ENCODE results near the gene MTCH1. TPM values are rescaled to one million over a fixed set of nuclear protein-coding genes. Genes with fewer than 3 reads are reported as not detected.

Gene MTCH1
- total RNA-seq, 1 experiment from 2014 or later, result 204 TPM

DNA sequence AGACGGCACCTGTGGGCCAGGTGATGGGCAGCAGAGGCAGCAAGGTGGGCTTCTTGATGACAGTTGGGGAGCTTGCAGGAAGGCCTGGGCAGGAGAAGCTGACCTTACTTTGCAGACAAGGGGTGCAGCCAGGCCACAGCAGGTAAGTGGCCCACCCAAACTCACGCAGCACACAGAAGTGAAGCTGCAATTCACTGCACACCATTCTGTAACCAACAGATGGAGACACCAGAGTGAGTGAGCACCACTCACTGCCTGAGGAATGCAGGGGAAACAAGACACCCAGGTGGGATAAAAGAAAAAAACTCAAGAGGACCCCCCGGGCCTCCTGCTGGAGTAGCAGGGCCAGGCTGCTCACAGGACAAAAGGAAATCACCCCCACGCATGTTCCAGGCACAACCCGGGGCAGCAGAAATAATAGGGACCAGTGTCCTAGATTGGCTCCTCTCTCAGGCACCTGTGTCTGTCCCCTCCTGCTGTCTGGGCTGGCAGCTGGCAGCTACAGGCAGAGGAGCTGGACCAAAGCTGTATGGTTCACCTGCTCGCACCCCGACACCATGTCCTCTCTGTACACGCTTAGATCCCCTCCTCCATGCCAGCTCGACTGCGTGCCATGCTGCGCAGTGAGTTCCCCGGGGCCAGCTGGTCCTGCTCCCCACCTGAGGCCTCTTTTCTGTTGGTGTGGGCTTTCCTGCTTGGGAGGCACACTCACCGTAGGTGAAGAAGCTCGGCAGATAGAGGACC, 4.9 kb downstream of the MTCH1 start:
- Mint-ChIP-seq H3K9me3 (no peaks in the 10 kb centered on the region), H3K4me3 (no peak overlapping the region), H3K4me1 (peaks cover 21% of the 10 kb centered on the region), H3K36me3 (peaks cover 21% of the 10 kb centered on the region), H3K27me3 (ENCODE audit: low read depth) (no peaks in the 10 kb centered on the region), H3K27ac (peak overlapping the region; percentile 62)
- DNase-seq (ENCODE audit: low spot score) (no peak), ATAC-seq (peak; percentile 40)
- POLR2A ChIA-PET, result interaction anchor here (2.3 kb wide), 1 partner anchor 37 kb away, joined by 6 read pairs; no protein-coding TSS in a partner anchor
- CTCF ChIA-PET, result interaction anchor here (0.6 to 4.9 kb wide), 10 partner anchors 15 to 345 kb away, joined by 3 to 63 read pairs (median 4); no protein-coding TSS in a partner anchor
- no peak for TF ChIP-seq ESRRA (CRISPR knock-in tag; IDR thresholded peaks at IDR 0.05; ENCODE audit: borderline replicate concordance)
- no peak for TF ChIP-seq ZNF232 (CRISPR knock-in tag; IDR thresholded peaks at IDR 0.05)
- TF ChIP-seq, protein P1, sequence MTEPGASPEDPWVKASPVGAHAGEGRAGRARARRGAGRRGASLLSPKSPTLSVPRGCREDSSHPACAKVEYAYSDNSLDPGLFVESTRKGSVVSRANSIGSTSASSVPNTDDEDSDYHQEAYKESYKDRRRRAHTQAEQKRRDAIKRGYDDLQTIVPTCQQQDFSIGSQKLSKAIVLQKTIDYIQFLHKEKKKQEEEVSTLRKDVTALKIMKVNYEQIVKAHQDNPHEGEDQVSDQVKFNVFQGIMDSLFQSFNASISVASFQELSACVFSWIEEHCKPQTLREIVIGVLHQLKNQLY (CRISPR knock-in tag; IDR thresholded peaks at IDR 0.05), result no peak
- TF ChIP-seq TP53 (CRISPR knock-in tag; IDR thresholded peaks at IDR 0.05), result no peak
- TF ChIP-seq, protein P2, sequence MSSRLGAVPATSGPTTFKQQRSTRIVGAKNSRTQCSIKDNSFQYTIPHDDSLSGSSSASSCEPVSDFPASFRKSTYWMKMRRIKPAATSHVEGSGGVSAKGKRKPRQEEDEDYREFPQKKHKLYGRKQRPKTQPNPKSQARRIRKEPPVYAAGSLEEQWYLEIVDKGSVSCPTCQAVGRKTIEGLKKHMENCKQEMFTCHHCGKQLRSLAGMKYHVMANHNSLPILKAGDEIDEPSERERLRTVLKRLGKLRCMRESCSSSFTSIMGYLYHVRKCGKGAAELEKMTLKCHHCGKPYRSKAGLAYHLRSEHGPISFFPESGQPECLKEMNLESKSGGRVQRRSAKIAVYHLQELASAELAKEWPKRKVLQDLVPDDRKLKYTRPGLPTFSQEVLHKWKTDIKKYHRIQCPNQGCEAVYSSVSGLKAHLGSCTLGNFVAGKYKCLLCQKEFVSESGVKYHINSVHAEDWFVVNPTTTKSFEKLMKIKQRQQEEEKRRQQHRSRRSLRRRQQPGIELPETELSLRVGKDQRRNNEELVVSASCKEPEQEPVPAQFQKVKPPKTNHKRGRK (CRISPR knock-in tag; IDR thresholded peaks at IDR 0.05; ENCODE audit: borderline replicate concordance), result no peak
- no peak for TF ChIP-seq ZNF317 (CRISPR knock-in tag; IDR thresholded peaks at IDR 0.05; ENCODE audit: borderline replicate concordance, low read depth)
- TF ChIP-seq TEAD1 (CRISPR knock-in tag; IDR thresholded peaks at IDR 0.05), result no peak
- no peak for TF ChIP-seq MYBL2 (CRISPR knock-in tag; IDR thresholded peaks at IDR 0.05)

DNA sequence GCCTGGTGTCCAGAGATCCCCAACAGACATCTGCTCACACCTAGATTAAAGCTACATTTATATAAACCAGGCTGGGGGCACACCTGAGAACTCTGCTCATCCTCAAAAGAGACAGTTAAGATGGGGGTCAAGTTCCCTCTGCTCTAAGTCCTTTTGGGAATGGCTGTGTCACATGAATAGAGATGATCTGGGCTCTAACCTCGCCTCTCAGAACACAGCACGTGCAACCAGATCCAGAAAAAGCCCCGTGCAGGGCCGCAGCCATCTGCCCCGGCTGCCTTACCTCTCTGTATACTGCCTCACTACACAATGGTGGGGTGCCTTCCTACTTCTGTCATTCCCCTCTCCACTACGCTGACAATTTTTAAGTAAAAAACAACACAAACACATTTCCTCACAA, 5.9 kb downstream of the MTCH1 start:
- peaks cover 31% of the 10 kb centered on the region for H3K36me3 Mint-ChIP-seq
- peak overlapping the region; percentile 43 for H3K27ac Mint-ChIP-seq
- POLR2A ChIA-PET, result interaction anchor here (2.3 kb wide), 1 partner anchor 38 kb away, joined by 6 read pairs; no protein-coding TSS in a partner anchor
- no peak for ATAC-seq
- H3K4me1 Mint-ChIP-seq, result peaks cover 21% of the 10 kb centered on the region
- CTCF ChIA-PET, result interaction anchor here (1.1 to 4.9 kb wide), 3 partner anchors 37 to 230 kb away, joined by 3 to 63 read pairs (median 10); no protein-coding TSS in a partner anchor
- DNase-seq (ENCODE audit: low spot score), result no peak
- no peaks in the 10 kb centered on the region for H3K9me3 Mint-ChIP-seq
- H3K27me3 Mint-ChIP-seq (ENCODE audit: low read depth), result no peaks in the 10 kb centered on the region
- H3K4me3 Mint-ChIP-seq, result no peak overlapping the region
- TF ChIP-seq SMAD4 (CRISPR knock-in tag; IDR thresholded peaks at IDR 0.05), result no peak
- TF ChIP-seq NFATC4 (CRISPR knock-in tag; IDR thresholded peaks at IDR 0.05), result no peak
- TF ChIP-seq, protein P3, sequence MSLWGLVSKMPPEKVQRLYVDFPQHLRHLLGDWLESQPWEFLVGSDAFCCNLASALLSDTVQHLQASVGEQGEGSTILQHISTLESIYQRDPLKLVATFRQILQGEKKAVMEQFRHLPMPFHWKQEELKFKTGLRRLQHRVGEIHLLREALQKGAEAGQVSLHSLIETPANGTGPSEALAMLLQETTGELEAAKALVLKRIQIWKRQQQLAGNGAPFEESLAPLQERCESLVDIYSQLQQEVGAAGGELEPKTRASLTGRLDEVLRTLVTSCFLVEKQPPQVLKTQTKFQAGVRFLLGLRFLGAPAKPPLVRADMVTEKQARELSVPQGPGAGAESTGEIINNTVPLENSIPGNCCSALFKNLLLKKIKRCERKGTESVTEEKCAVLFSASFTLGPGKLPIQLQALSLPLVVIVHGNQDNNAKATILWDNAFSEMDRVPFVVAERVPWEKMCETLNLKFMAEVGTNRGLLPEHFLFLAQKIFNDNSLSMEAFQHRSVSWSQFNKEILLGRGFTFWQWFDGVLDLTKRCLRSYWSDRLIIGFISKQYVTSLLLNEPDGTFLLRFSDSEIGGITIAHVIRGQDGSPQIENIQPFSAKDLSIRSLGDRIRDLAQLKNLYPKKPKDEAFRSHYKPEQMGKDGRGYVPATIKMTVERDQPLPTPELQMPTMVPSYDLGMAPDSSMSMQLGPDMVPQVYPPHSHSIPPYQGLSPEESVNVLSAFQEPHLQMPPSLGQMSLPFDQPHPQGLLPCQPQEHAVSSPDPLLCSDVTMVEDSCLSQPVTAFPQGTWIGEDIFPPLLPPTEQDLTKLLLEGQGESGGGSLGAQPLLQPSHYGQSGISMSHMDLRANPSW (CRISPR knock-in tag; conservative IDR thresholded peaks at IDR 0.05; ENCODE audit: low read depth), result no peak
- no peak for TF ChIP-seq CREB1 (CRISPR knock-in tag; IDR thresholded peaks at IDR 0.05)
- TF ChIP-seq, protein P4, sequence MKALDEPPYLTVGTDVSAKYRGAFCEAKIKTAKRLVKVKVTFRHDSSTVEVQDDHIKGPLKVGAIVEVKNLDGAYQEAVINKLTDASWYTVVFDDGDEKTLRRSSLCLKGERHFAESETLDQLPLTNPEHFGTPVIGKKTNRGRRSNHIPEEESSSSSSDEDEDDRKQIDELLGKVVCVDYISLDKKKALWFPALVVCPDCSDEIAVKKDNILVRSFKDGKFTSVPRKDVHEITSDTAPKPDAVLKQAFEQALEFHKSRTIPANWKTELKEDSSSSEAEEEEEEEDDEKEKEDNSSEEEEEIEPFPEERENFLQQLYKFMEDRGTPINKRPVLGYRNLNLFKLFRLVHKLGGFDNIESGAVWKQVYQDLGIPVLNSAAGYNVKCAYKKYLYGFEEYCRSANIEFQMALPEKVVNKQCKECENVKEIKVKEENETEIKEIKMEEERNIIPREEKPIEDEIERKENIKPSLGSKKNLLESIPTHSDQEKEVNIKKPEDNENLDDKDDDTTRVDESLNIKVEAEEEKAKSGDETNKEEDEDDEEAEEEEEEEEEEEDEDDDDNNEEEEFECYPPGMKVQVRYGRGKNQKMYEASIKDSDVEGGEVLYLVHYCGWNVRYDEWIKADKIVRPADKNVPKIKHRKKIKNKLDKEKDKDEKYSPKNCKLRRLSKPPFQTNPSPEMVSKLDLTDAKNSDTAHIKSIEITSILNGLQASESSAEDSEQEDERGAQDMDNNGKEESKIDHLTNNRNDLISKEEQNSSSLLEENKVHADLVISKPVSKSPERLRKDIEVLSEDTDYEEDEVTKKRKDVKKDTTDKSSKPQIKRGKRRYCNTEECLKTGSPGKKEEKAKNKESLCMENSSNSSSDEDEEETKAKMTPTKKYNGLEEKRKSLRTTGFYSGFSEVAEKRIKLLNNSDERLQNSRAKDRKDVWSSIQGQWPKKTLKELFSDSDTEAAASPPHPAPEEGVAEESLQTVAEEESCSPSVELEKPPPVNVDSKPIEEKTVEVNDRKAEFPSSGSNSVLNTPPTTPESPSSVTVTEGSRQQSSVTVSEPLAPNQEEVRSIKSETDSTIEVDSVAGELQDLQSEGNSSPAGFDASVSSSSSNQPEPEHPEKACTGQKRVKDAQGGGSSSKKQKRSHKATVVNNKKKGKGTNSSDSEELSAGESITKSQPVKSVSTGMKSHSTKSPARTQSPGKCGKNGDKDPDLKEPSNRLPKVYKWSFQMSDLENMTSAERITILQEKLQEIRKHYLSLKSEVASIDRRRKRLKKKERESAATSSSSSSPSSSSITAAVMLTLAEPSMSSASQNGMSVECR (CRISPR knock-in tag; IDR thresholded peaks at IDR 0.05; ENCODE audit: borderline replicate concordance), result no peak
- TF ChIP-seq, protein P5, sequence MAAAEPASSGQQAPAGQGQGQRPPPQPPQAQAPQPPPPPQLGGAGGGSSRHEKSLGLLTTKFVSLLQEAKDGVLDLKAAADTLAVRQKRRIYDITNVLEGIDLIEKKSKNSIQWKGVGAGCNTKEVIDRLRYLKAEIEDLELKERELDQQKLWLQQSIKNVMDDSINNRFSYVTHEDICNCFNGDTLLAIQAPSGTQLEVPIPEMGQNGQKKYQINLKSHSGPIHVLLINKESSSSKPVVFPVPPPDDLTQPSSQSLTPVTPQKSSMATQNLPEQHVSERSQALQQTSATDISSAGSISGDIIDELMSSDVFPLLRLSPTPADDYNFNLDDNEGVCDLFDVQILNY (CRISPR knock-in tag; IDR thresholded peaks at IDR 0.05), result no peak
